ENCODE measurements around the gene PKLR. TPM values are rescaled to one million over a fixed set of nuclear protein-coding genes. Genes with fewer than 3 reads are reported as not detected.

Gene PKLR
- total and polyA plus RNA-seq, 2 donors (not counting 3 experiments of a cell fraction or from before 2014, with no cell fraction given), result not detected

DNA sequence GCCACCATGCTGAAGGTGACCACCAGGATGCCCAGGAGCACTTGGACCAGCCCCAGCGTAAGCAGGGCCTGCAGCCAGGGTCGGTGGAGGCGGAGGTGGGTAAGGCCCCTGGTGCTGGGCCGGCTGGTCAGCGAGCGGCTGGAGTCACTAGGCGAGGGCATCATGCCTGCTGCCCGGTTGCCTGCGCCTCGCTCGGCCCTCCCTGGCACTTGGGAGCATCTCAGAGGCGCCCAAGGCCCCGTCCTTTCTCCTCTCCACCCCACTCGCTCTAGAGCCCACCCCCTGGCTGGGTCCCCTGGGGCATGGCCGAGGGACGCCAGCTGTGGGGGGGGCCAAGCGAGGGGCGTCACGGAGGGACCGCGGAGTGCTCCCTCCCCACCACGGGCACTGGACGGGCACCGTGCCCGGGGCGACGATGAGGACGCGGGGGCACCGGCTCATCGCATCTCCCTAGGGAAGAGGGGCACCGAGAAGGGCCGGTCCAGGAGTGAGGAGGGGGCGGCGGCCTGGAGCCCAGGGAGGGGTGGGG is 46.5 kb downstream of the PKLR start:
- POLR2A ChIA-PET, result interaction anchor here (0.5 kb wide), 1 partner anchor 69 kb away, joined by 4 read pairs; no protein-coding TSS in a partner anchor
- Histone ChIP-seq H2AFZ (ENCODE audit: low read depth, low read length) (peak overlapping the region; percentile 80), H3K27me3 (ENCODE audit: control insufficient read depth in 2 of 2, insufficient read depth in 2 of 2, low read length in 2 of 2) (no peaks in the 10 kb centered on the region), H3K9ac (replicated peaks; ENCODE audit: extremely low read depth, insufficient read depth, low read length) (peak overlapping the region; percentile 77), H3K4me3 (replicated peaks in 1 of 3; ENCODE audit: insufficient read depth in 1 of 3, low read depth in 1 of 3, low read length in 3 of 3) (peak overlapping the region; percentile 29 to 77 (median 57)), H3K79me2 (ENCODE audit: control insufficient read depth, insufficient read depth, low read length) (peaks cover 9% of the 10 kb centered on the region), H4K20me1 (replicated peaks; ENCODE audit: control insufficient read depth, extremely low read depth, insufficient read depth, low read length) (no peaks in the 10 kb centered on the region), H3K36me3 (ENCODE audit: control insufficient read depth in 2 of 2, extremely low read depth in 1 of 2, insufficient read depth in 2 of 2, low read length in 2 of 2) (peaks cover 3 to 9% of the 10 kb centered on the region in 2 experiments), H3K4me2 (ENCODE audit: insufficient read depth, low read length) (peak overlapping the region; percentile 76), H3K4me1 (ENCODE audit: control insufficient read depth, extremely low read depth, insufficient read depth, low read length) (peaks cover 29% of the 10 kb centered on the region), H3K9me3 (replicated peaks; ENCODE audit: control insufficient read depth, insufficient read depth, low read length) (no peaks in the 10 kb centered on the region), H3K27ac (ENCODE audit: insufficient read depth, low read depth, low read length) (peak overlapping the region; percentile 19), H3K9me1 (replicated peaks; ENCODE audit: control insufficient read depth, extremely low read depth, insufficient read depth, low read length) (no peaks in the 10 kb centered on the region)
- intact Hi-C loops (cut with micrococcal nuclease), result loop anchor here (2.0 to 10.0 kb wide), 2 partner anchors 18 to 310 kb away; partner anchors contain the start of genes ASH1L and CLK2
- TSS peak; percentile 40 for BruUV-seq (replicated peaks)
- dilution Hi-C loops (cut with MboI; ENCODE audit: extremely low pct_ligation_motif_present, low sequenced_read_pairs), result no loop called here
- DNase-seq (ENCODE audit: low read depth, low spot score) (peak; percentile 31), FAIRE-seq (peak; percentile 42)
- TF ChIP-seq POLR2A (IDR thresholded peaks at IDR 0.05; ENCODE audit: low read depth, low read length) (no peak), JUN (IDR thresholded peaks at IDR 0.05; ENCODE audit: borderline replicate concordance, insufficient read depth, insufficient read length, low read depth) (no peak)
- TF ChIP-seq, protein P1, sequence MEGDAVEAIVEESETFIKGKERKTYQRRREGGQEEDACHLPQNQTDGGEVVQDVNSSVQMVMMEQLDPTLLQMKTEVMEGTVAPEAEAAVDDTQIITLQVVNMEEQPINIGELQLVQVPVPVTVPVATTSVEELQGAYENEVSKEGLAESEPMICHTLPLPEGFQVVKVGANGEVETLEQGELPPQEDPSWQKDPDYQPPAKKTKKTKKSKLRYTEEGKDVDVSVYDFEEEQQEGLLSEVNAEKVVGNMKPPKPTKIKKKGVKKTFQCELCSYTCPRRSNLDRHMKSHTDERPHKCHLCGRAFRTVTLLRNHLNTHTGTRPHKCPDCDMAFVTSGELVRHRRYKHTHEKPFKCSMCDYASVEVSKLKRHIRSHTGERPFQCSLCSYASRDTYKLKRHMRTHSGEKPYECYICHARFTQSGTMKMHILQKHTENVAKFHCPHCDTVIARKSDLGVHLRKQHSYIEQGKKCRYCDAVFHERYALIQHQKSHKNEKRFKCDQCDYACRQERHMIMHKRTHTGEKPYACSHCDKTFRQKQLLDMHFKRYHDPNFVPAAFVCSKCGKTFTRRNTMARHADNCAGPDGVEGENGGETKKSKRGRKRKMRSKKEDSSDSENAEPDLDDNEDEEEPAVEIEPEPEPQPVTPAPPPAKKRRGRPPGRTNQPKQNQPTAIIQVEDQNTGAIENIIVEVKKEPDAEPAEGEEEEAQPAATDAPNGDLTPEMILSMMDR (IDR thresholded peaks at IDR 0.05; ENCODE audit: extremely low read depth in 1 of 2, insufficient read depth in 1 of 2, low read depth in 1 of 2, low read length in 2 of 2), result peak in 1 of 2 donors; percentile 6
- CTCF ChIA-PET, result no interaction called here

DNA sequence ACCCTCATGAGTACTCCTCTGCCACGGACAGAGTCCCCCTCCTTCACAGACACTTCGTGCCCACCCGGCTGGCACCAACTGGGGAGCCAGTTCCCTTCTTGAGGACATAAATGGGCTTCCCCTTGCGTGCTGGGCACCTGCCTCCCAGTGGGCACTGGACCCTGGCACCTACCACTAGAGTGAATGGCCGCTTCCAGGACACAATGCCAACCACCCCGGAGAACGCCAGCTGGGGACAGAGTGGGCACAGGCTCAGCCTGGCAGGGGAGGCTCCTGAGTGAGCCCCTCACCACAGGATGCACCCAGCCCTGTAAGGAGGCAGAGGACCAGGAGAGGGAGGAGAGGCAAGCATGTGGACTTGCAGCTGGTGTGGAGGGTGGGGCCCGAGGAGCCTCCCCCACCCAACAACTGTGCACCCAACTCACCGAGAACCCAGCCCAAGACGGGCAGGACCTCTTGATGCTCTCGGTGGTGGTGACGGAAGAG is 47.0 kb downstream of the PKLR start:
- DNase-seq (ENCODE audit: low read depth, low spot score) (no peak), FAIRE-seq (peak; percentile 42)
- peak overlapping the region; percentile 80 for H2AFZ ChIP-seq (ENCODE audit: low read depth, low read length)
- peak overlapping the region; percentile 76 for H3K4me2 ChIP-seq (ENCODE audit: insufficient read depth, low read length)
- H4K20me1 ChIP-seq (replicated peaks; ENCODE audit: control insufficient read depth, extremely low read depth, insufficient read depth, low read length), result no peaks in the 10 kb centered on the region
- ChIA-PET POLR2A (no interaction called here), CTCF (no interaction called here)
- no peaks in the 10 kb centered on the region for H3K9me3 ChIP-seq (replicated peaks; ENCODE audit: control insufficient read depth, insufficient read depth, low read length)
- peak overlapping the region; percentile 77 for H3K9ac ChIP-seq (replicated peaks; ENCODE audit: extremely low read depth, insufficient read depth, low read length)
- H3K36me3 ChIP-seq (ENCODE audit: control insufficient read depth in 2 of 2, extremely low read depth in 1 of 2, insufficient read depth in 2 of 2, low read length in 2 of 2), result peaks cover 3 to 8% of the 10 kb centered on the region in 2 experiments
- no peak overlapping the region for H3K27ac ChIP-seq (ENCODE audit: insufficient read depth, low read depth, low read length)
- TF ChIP-seq JUN (IDR thresholded peaks at IDR 0.05; ENCODE audit: borderline replicate concordance, insufficient read depth, insufficient read length, low read depth), result no peak
- no peak for TF ChIP-seq MYC (IDR thresholded peaks at IDR 0.05; ENCODE audit: low read depth, low read length)
- TF ChIP-seq GATA2 (IDR thresholded peaks at IDR 0.05; ENCODE audit: insufficient read depth, insufficient read length, low read depth, low read length), result no peak
- TF ChIP-seq POLR2AphosphoS5 (IDR thresholded peaks at IDR 0.05; ENCODE audit: insufficient read depth, low read depth, low read length), result no peak
- TF ChIP-seq POLR2A (IDR thresholded peaks at IDR 0.05; ENCODE audit: low read depth, low read length), result no peak
- no peaks in the 10 kb centered on the region for H3K27me3 ChIP-seq (ENCODE audit: control insufficient read depth in 2 of 2, insufficient read depth in 2 of 2, low read length in 2 of 2)
- BruUV-seq (replicated peaks), result no TSS peak
- intact Hi-C loops (cut with micrococcal nuclease), result loop anchor here (2.0 to 10.0 kb wide), 2 partner anchors 19 to 311 kb away; partner anchors contain the start of genes ASH1L and CLK2
- peaks cover 29% of the 10 kb centered on the region for H3K4me1 ChIP-seq (ENCODE audit: control insufficient read depth, extremely low read depth, insufficient read depth, low read length)
- H3K79me2 ChIP-seq (ENCODE audit: control insufficient read depth, insufficient read depth, low read length), result peaks cover 9% of the 10 kb centered on the region
- dilution Hi-C loops (cut with MboI; ENCODE audit: extremely low pct_ligation_motif_present, low sequenced_read_pairs), result no loop called here
- peak overlapping the region; percentile 29 to 77 (median 57) for H3K4me3 ChIP-seq (replicated peaks in 1 of 3; ENCODE audit: insufficient read depth in 1 of 3, low read depth in 1 of 3, low read length in 3 of 3)
- no peaks in the 10 kb centered on the region for H3K9me1 ChIP-seq (replicated peaks; ENCODE audit: control insufficient read depth, extremely low read depth, insufficient read depth, low read length)
